HG02973 (cell line): Measurements from ENCODE around the gene CTLA4.

Source experiments
- ATAC-seq: cut with Tn5 transposase; IDR thresholded peaks from one replicate; pipeline ENCODE4 v1.9.1; 2021; ENCODE audit warnings: moderate library complexity; ENCODE audit not compliant: unreplicated experiment

The CTLA4 gene

DNA sequence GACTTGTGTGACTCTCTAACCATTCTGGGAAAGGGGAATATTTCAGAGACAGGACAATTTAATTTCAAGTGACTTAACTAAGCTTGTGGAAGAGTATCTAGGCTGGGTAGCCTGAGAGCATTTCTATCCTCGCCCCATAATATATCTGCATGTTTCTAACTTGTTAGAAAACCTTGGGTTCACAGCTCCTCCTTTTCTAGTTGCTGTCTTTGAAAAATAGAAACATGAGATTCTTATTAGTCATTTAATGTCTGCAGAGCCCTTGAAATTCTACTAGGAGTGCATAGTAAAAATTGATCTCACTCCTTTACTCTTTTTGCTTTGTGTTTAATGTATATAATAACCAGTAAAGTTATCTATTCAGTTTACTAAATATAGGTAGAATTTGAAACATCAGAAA, 22.4 kb downstream of the CTLA4 start:
- no peak for ATAC-seq

DNA sequence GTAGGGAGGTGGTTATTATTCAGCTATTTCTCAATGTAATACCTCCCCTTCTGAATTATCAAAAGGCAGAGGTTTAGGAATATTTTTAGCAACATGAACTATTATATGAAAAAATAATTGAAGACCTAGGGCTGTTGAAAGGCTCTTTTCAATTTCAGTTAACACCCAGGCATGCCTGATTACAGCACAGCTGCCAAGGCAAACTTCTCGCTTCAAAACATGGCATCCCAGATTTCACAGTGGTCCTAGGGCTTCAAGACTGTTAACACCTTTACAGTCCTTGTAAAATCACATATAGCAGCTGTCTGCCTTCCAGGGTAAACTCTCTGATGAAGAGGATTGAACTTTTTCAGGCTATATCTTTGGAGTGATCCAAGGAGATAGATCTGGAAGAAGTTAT, 23.2 kb downstream of the CTLA4 start:
- ATAC-seq, result no peak

DNA sequence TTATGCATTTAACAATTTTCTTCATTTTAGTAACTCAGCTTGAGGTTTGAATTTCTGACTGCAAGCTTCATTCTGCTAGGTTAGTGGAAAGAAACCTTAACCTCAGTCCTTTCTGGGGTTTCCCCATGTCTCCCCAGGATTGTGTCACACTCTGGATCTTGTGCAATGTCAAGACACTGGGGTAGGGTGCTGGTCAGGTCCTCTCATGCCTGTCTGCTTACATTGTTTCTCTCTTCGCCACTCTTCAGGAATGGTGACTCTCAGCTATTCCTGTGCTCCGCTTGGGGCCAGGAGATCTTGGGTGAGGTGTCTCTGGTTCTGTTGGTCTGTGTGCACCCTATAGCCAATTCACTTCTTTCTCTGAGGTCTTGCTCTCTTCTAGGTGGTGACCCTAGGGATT, 23.9 kb downstream of the CTLA4 start:
- ATAC-seq, result no peak

- no peak for ATAC-seq
Measured at GRCh38 chr2:203892207-203892606, 24.6 kb downstream of the CTLA4 start.

DNA sequence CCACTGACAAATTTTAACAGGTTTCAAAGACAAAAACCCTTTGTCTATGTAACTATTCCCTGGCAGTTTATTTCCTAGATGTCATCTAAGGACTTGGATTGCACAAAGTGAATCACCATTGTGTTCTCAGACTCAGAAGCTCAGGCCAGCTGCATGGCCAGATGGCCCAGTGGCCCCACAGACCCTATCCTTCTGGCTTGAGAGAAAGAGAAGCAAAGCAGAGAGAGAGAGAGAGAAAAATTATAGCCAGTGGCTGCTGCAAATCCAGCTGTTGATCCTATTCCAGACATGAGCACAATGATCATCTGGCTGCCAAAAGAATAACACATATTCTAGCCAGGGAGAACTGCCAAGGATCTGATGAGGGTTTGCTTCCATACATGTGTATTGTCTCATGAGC, 25.8 kb downstream of the CTLA4 start:
- ATAC-seq, result no peak

GRCh38 chr2:203893840-203894239, 26.3 kb downstream of the CTLA4 start:
- no peak for ATAC-seq

DNA sequence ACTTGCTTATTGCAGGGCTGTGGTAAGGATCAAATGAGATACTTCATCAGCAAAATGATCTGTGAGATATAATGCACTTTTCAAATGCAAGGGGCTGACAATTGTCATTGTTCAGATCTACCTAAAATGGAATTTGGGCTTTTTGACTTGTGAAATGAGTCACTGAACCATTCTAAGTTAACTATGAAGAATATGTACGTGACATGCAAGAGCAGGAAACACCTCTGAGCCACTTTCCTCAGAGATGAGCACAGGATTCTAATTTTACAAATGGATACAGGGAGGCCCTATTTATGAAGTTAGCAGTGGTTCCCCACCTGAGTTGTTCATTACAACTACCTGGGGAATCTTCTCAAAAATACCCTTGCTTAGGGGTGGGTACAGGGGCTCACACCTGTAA, 26.7 kb downstream of the CTLA4 start:
- ATAC-seq, result no peak

GRCh38 chr2:203897544-203897943, 30.0 kb downstream of the CTLA4 start:
- no peak for ATAC-seq

GRCh38 chr2:203898657-203899056, 31.1 kb downstream of the CTLA4 start:
- ATAC-seq, result no peak

DNA sequence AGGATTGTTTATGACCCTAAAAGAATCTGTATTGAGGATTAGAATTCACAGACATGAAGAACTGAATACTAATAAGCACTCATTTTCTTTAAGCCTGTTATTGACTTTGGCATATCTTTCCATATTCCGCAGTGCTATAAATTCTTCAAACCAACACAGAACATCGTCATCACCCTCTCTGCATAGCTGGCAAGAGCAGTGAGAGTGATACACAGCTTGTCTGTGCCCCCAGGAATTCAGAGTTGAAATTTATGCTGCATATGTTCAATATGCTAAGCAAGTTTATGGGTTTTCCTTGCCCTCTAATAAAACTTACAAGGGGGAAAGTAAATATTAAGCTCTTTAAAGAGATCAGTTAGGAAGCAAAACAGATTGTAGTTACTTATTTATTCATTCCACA, 32.7 kb downstream of the CTLA4 start:
- ATAC-seq, result no peak

GRCh38 chr2:203904022-203904421, 36.5 kb downstream of the CTLA4 start:
- no peak for ATAC-seq

- ATAC-seq, result no peak
Measured at GRCh38 chr2:203905656-203906055, 38.1 kb downstream of the CTLA4 start.

GRCh38 chr2:203908066-203908796, 40.7 kb downstream of the CTLA4 start:
- no peak for ATAC-seq

DNA sequence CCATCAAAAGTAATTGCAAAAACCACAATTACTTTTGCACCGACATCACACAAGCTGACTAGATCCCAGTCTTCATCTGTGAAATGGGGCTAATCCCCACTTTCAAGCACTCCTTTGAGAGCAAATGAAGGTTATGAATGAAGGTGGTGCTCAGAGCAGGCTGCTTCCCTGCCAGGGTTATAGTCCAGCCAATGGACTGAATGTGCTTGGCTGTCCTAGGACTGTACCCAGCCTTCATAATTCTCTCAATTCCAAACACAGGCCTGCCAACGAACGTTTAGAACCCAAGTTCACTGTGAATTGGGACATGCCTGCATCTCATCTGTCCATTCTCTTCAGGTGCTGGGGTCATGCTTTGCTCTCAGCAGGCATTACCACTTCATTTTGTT, 41.2 kb downstream of the CTLA4 start:
- ATAC-seq, result no peak

GRCh38 chr2:203909261-203909967, 41.8 kb downstream of the CTLA4 start:
- ATAC-seq, result no peak

DNA sequence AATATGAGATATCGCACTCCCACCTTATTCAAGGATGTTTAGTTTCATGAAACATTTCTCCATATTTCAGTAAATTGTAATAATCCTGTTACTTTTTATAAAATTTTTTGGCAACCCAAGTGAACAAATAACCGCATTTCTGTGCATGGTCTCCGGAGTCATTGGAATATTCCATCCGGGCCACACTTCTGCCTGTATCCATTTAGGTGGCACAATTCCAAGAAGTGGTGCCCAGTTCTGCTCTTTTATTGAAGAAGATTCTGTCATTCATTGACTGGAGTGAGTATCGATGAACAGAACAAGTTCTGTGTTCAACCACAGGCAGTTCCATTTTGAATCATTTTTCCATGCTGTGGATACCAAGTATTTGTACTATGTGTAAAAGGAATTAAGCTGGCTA, 42.4 kb downstream of the CTLA4 start:
- no peak for ATAC-seq

DNA sequence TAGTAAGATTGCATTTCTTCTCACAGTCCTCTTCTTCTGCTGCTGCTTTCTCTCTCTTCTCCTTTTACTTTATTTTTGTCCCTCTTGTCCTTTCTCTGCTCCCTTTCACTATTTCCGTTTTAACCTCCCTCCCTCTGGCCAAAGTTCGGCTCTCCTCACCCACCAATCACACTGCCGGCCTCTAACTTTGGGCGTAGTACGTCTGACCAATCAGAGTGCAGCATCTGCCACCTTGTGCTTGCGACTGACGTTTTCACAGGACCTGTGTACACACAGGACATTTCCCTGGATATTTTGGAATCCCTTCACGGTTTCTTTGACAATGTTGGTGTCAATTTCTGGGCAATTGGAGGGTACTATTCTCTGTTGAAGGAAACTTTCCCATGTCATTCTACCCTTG, 46.4 kb downstream of the CTLA4 start:
- no peak for ATAC-seq

- ATAC-seq, result no peak
Measured at GRCh38 chr2:203914546-203915182, 47.1 kb downstream of the CTLA4 start.

- no peak for ATAC-seq
Measured at GRCh38 chr2:203915256-203915655, 47.7 kb downstream of the CTLA4 start.

DNA sequence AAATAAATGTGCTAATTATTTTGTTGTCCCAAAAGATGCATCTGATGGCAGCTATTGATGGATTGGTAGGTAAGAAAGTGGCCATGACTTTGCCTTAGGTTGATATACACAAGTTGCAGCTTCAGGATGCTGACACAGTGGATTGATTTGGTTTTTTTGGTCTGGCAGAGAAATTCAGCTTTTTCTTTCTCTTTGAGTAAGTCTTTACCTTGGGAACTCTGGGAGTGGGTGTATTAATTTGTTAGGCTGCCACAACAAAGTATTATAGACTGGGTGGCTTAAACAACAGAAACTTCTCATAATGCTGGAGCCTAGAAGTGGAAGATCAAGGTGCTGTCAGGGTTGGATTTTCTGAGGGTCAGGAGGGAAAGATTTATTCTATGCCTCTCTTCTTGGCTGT, 49.2 kb downstream of the CTLA4 start:
- ATAC-seq, result no peak

DNA sequence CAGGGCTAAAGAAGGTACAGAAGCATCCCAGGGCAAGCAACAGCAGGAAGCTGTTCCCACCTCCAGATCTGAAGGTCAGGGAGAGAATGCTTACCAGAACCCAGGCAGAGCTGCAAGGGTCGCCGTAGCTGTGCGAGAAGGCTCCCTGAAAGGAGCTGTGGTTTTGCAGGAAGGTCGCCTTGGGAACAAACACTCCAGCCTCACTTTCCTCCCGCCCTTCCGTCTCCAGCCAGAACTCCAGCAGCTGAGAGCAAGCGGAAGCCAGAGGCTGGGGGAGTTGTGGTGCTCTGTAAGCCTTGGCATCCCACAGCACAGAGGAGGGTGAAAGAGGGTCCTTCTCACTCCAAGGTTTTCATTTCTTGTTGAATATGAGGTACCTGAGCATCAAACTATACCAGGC, 50.7 kb downstream of the CTLA4 start:
- no peak for ATAC-seq

- no peak for ATAC-seq
Measured at GRCh38 chr2:203918839-203919238, 51.3 kb downstream of the CTLA4 start.
